Fibroblast of skin of abdomen (primary cell): ENCODE results near the gene TREH.
A peak's percentile ranks its signal among the peaks of the same experiment; 100 is the strongest.

ENCODE experiments used
- DNase-seq: peaks from one replicate; pipeline ENCODE4 v3.0.0-alpha.2; 2013

TREH gene

GRCh38 chr11:118609380-118610224, 69.8 kb downstream of the TREH start:
- peak; percentile 31 for DNase-seq

GRCh38 chr11:118608360-118609227, 70.9 kb downstream of the TREH start:
- peak; percentile 83 for DNase-seq

- peak; percentile 73 for DNase-seq
Measured at GRCh38 chr11:118607401-118608359, 71.8 kb downstream of the TREH start, which contains the start of gene PHLDB1. PHLDB1 (plus strand) TSS chr11:118607615; CDS start chr11:118613837, 6,222 bp downstream.
